Measurements from ENCODE around the gene ADO.

The ADO gene

DNA sequence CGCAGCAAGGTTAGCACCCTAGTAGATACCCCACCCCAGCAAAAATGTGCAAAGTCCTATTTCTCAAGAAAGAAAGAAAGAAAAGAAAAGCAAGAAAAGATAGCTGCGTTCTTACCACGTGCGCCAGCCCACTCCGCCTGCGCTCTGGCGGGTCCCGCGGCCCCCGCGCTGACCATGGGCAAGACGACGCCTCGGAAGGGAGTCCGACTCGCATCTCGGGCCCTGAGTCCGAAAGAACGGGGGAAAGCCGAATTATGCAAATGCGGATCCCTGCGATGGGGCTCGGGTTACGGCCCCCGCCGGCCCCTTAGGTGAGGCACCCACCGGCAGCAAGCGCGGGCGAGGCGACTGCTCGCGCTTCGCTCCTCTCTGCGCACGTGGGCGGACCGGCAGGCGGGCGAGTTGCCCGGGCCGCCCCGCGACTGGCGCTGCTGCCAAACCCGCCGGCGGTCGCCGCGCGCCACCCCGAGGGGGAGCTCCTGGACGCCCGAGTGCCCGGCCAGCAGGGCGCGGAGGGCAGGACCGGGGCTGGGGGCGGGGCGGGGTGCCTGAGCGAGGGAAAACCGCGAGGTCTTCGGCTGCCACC is 14.0 kb downstream of the ADO start:
- DNase-seq: peak in 2 of 5 donors; percentile 27 to 40

DNA sequence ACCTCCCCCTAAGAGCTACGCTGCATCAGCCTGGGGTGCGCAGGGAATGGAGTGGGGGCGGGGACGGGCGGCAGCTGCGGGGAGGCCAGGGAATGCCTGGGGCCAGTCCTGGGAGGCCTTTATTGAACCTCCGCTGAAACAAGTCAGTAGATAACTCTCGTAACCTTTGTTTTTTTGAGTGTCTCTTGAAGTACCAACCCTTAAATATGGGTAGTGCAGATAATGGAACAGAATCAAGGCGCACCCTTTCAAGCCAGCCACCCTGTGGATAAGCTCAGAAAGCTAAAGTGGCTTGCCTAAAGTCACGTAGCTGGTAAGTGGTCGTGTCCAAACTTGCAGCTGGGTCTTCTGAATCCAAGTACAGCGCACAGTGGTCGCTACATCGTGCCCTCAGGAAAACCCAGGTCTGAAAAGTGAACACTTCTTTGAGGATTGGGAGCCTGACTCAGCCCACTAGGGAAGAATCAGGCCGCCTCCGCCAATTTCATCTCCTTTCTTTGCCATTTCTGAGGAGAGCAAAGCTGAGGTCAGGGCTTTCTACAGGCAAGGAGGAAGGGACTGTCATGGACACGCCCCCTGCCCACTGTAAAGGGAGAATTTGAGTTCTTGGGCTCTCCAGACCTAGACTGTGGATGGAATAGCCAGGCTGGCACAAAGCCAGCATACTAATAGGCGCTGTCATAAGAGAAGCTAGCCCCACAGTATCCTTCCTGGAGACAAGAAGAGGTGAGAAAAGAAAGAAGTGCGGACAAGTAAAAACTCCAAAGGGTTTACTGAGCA is 14.8 kb downstream of the ADO start:
- no peak for DNase-seq

- DNase-seq: no peak
These were observed 16.1 kb downstream of the ADO start for GRCh38 chr10:62820586-62820985.

DNA sequence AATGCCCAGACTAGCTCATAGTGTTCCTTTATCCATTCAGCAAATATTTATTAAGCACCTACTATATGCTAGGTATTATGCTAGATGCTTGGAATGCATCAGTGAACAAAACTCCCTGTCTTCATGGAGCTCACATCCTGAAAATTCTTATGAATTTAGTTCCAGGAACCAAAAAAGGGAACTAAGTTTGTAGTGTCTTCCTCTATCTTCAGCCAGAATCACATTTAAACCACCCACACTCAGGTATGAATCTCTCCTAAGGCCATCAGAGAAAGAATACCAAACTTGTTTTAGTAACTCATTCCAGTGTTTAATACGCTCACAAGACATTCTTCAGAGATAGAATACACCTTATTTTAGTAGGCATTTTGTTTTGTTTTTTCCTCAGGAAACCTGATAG is 21.8 kb downstream of the ADO start:
- no peak for DNase-seq

GRCh38 chr10:62829622-62830021 is 25.1 kb downstream of the ADO start:
- no peak for DNase-seq

DNA sequence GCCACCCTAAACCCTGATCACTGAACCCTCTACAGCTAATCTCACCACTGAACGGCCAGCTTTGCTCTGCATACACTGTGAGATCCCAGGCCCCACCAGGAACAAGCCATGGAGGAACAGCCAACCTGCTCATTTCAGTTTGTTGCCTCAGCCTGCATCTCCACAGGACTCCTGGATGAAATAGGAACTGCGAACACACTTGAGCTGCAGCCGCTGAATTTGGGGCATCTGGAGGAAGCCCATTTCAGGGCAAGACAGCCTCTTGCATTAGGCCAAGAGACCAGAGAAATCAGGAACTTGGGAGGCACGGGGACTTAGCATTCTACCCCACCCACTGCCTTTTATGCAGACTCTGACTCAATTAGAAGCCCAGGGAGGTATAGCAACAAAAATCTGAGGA is 26.2 kb downstream of the ADO start:
- DNase-seq: no peak

GRCh38 chr10:62831346-62831745 is 26.8 kb downstream of the ADO start:
- DNase-seq: no peak

DNA sequence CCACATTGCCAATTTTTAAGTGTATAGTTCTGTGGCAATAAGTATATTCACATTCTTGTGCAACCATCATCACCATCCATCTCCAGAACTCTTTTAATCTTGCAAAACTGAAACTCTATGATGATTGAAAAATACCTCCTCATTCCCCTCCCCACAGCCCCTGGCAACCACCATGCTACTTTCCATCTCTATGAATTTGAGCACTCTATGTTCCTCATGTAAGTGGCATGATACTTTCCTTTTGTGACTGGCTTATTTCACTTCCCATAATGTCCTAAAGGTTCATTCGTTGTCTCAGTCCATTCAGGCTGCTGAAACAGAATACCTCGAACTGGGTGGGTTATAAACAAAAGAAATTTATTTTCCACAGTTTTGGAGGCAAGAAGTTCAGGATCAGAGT is 35.1 kb downstream of the ADO start:
- DNase-seq: no peak

- DNase-seq: no peak
These were observed 38.5 kb downstream of the ADO start for GRCh38 chr10:62842983-62843382.

GRCh38 chr10:62843600-62843999 is 39.1 kb downstream of the ADO start:
- no peak for DNase-seq

GRCh38 chr10:62844280-62845011 is 39.9 kb downstream of the ADO start:
- no peak for DNase-seq

DNA sequence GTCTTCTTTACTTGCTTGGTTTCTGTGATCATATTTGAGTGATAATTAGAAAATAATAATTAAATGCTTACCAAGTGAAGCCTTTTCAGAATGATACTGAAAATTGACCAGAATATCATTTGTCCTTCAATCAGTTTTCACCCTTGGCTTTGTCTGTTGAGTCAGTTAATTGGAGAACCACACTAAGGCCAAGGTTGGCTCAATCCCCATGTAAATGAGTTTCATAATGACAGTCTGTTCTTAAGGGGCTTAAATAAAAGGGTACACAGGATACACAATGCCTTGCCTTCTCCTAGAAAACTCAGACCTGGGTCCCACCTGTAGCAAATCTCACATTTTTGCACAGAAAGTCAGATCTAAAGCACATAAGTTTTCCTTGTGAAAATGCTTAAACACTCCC is 42.9 kb downstream of the ADO start:
- DNase-seq: no peak

DNA sequence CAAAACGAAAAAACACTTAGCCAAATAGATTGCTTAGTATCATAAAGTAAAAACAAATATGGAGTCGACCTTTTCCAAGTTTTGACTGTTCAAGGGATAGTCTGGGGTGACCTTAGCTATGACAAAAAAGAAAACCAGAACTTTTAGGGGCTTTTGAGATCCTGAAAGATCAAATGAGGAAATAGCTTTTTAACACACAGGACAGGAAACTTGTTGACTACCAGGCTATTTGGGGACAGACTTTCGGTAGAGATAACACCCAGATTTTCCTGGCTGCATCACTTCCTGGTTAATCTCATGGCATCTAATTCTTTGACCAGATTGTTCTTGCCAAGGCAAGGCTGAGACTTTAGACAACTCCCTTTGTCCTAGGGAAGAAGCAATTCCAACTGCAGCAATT is 46.1 kb downstream of the ADO start:
- DNase-seq: no peak

GRCh38 chr10:62851442-62851841 is 46.9 kb downstream of the ADO start:
- DNase-seq: peak in 1 of 5 donors; percentile 25

GRCh38 chr10:62852961-62853702 is 48.6 kb downstream of the ADO start:
- peak in 1 of 5 donors; percentile 43 for DNase-seq

- peak in 1 of 5 donors; percentile 57 for DNase-seq
These were observed 49.2 kb downstream of the ADO start for GRCh38 chr10:62853710-62854109.

GRCh38 chr10:62856021-62856420 is 51.5 kb downstream of the ADO start:
- DNase-seq: peak in 1 of 5 donors; percentile 56
